Mesendoderm (in vitro differentiated cells): Measurements from ENCODE around the gene DDR1.
"Not testable (repeated sequence)": the region's sequence is repeated elsewhere in the genome, so short reads cannot be mapped to it uniquely, and the experiment has no call there.

ENCODE experiments used
- DNase-seq: peaks from one replicate; pipeline ENCODE4 v3.0.0; 2013
- H2AK5ac ChIP-seq: 2 replicates; pipeline ENCODE4 v1.6.1; 2013; ENCODE audit warnings: low read length, inconsistent platforms
- H2BK120ac ChIP-seq: 2 replicates; pipeline ENCODE4 v1.6.1; 2013; ENCODE audit warnings: low read depth, mild to moderate bottlenecking, low read length, moderate library complexity, mixed read lengths
- H2BK15ac ChIP-seq: replicated peaks from 2 replicates; pipeline ENCODE4 v1.6.1; 2013; ENCODE audit warnings: low read depth, mild to moderate bottlenecking, moderate library complexity
- H2BK5ac ChIP-seq: 2 replicates; pipeline ENCODE4 v1.6.1; 2013; ENCODE audit warnings: low read length, inconsistent platforms
- H3K18ac ChIP-seq: 2 replicates; pipeline ENCODE4 v1.6.1; 2013; ENCODE audit warnings: mild to moderate bottlenecking, low read length, mixed read lengths
- H3K23ac ChIP-seq: one replicate; pipeline ENCODE4 v1.6.1; 2013; ENCODE audit warnings: low read length
- H3K27ac ChIP-seq: 2 replicates; pipeline ENCODE4 v1.5.1; 2013; ENCODE audit warnings: low read depth, mild to moderate bottlenecking, inconsistent platforms, low read length, moderate library complexity
- H3K27me3 ChIP-seq: 2 replicates; pipeline ENCODE4 v1.6.1; 2013; ENCODE audit warnings: low read length, control low read depth, mild to moderate bottlenecking, inconsistent platforms; ENCODE audit not compliant: insufficient read depth, poor library complexity
- H3K36me3 ChIP-seq: 2 replicates; pipeline ENCODE4 v1.6.1; 2013; ENCODE audit warnings: low read length, inconsistent platforms; ENCODE audit not compliant: control insufficient read depth, insufficient read depth
- H3K4ac ChIP-seq: one replicate; pipeline ENCODE4 v1.6.1; 2013; ENCODE audit warnings: low read depth, mild to moderate bottlenecking, low read length, moderate library complexity
- H3K4me1 ChIP-seq: 2 replicates; pipeline ENCODE4 v1.6.1; 2013; ENCODE audit warnings: low read depth, low read length, inconsistent platforms; ENCODE audit not compliant: control insufficient read depth
- H3K4me2 ChIP-seq: 2 replicates; pipeline ENCODE4 v1.6.1; 2013; ENCODE audit warnings: low read length
- H3K4me3 ChIP-seq: 2 replicates; pipeline ENCODE4 v1.5.1; 2013; ENCODE audit warnings: mild to moderate bottlenecking, low read length
- H3K56ac ChIP-seq: one replicate; pipeline ENCODE4 v1.6.1; 2013; ENCODE audit warnings: low read length
- H3K79me1 ChIP-seq: 2 replicates; pipeline ENCODE4 v1.6.1; 2013; ENCODE audit warnings: low read length, inconsistent platforms
- H3K79me2 ChIP-seq: 2 replicates; pipeline ENCODE4 v1.6.1; 2013; ENCODE audit warnings: mild to moderate bottlenecking, low read length; ENCODE audit not compliant: control insufficient read depth, insufficient read depth
- H3K9ac ChIP-seq: 2 replicates; pipeline ENCODE4 v1.6.1; 2013; ENCODE audit warnings: low read length, inconsistent platforms
- H4K5ac ChIP-seq: one replicate; pipeline ENCODE4 v1.6.1; 2013; ENCODE audit warnings: low read length
- H4K8ac ChIP-seq: one replicate; pipeline ENCODE4 v1.6.1; 2013; ENCODE audit warnings: low read depth, mild to moderate bottlenecking, control low read depth, low read length, moderate library complexity
- WGBS: extraction: QIAGEN DNeasy Blood & Tissue Kit; methylation state at CpG from one replicate; pipeline ENCODE4 v1.1.7; 2013; ENCODE audit warnings: low lambda C conversion rate, missing lambda C conversion rate; ENCODE audit not compliant: insufficient coverage; ENCODE audit errors: extremely low coverage; 5-methylcytosine and 5-hydroxymethylcytosine counted together

Gene DDR1

GRCh38 chr6:30924040-30924627 lies 39.8 kb downstream of the DDR1 start:
- H4K5ac ChIP-seq, DNase-seq, H2BK5ac ChIP-seq, H3K4me2 ChIP-seq, H3K79me1 ChIP-seq, H2BK15ac ChIP-seq, H3K27me3 ChIP-seq, H3K4ac ChIP-seq, H3K56ac ChIP-seq, H3K27ac ChIP-seq, H3K79me2 ChIP-seq, H4K8ac ChIP-seq, H3K18ac ChIP-seq, H3K36me3 ChIP-seq, H3K9ac ChIP-seq, H3K4me3 ChIP-seq, H2AK5ac ChIP-seq, H3K23ac ChIP-seq, H3K4me1 ChIP-seq, H2BK120ac ChIP-seq: not testable (repeated sequence)
- no CpG with 5 or more reads among the region's 9 CpGs for WGBS

GRCh38 chr6:30926644-30927043 lies 42.3 kb downstream of the DDR1 start:
- Histone ChIP-seq H3K27ac (no peak overlapping the region), H3K56ac (no peak overlapping the region)

GRCh38 chr6:30927080-30927479 lies 42.8 kb downstream of the DDR1 start:
- H3K9ac ChIP-seq, H2AK5ac ChIP-seq, H3K36me3 ChIP-seq, H4K5ac ChIP-seq, H3K4me3 ChIP-seq, H2BK15ac ChIP-seq, H3K4me1 ChIP-seq, H3K27me3 ChIP-seq, H3K27ac ChIP-seq, H3K79me1 ChIP-seq, H3K23ac ChIP-seq, H2BK120ac ChIP-seq, H3K56ac ChIP-seq, H4K8ac ChIP-seq, H3K18ac ChIP-seq, DNase-seq, H2BK5ac ChIP-seq, H3K79me2 ChIP-seq, H3K4me2 ChIP-seq, H3K4ac ChIP-seq: not testable (repeated sequence)
- no CpG with 5 or more reads among the region's 3 CpGs for WGBS

More at GRCh38 chr6:30926644-30927043, 42.3 kb downstream of the DDR1 start:
- no peak overlapping the region for H3K18ac ChIP-seq
- H3K79me2 ChIP-seq = no peaks in the 10 kb centered on the region
- H2BK120ac ChIP-seq = no peak overlapping the region
- peaks cover 9% of the 10 kb centered on the region for H3K36me3 ChIP-seq
- no peak for DNase-seq
- H3K4ac ChIP-seq = no peak overlapping the region
- H4K5ac ChIP-seq = no peak overlapping the region
- H2AK5ac ChIP-seq = no peak overlapping the region
- H4K8ac ChIP-seq = no peak overlapping the region
- no peaks in the 10 kb centered on the region for H3K4me1 ChIP-seq
- H3K27me3 ChIP-seq = no peaks in the 10 kb centered on the region
- no CpG with 5 or more reads among the region's 4 CpGs for WGBS
- no peaks in the 10 kb centered on the region for H3K79me1 ChIP-seq
- no peak overlapping the region for H3K4me2 ChIP-seq
- no peak overlapping the region for H3K23ac ChIP-seq
- no peak overlapping the region for H3K4me3 ChIP-seq
- H3K9ac ChIP-seq = no peak overlapping the region
- no peak overlapping the region for H2BK15ac ChIP-seq
- H2BK5ac ChIP-seq = no peak overlapping the region

- Histone ChIP-seq H4K8ac (no peak overlapping the region), H3K27ac (no peak overlapping the region), H2BK5ac (no peak overlapping the region), H3K79me2 (no peaks in the 10 kb centered on the region), H3K4me3 (no peak overlapping the region), H3K4ac (no peak overlapping the region), H3K18ac (no peak overlapping the region), H2BK15ac (no peak overlapping the region), H3K36me3 (peaks cover 5% of the 10 kb centered on the region), H4K5ac (no peak overlapping the region), H3K4me2 (no peak overlapping the region), H3K27me3 (no peaks in the 10 kb centered on the region), H2AK5ac (no peak overlapping the region), H3K79me1 (no peaks in the 10 kb centered on the region), H2BK120ac (no peak overlapping the region), H3K56ac (no peak overlapping the region), H3K9ac (no peak overlapping the region), H3K4me1 (no peaks in the 10 kb centered on the region), H3K23ac (no peak overlapping the region)
- DNase-seq = no peak
- WGBS = no CpG with 5 or more reads among the region's 3 CpGs
Observed at GRCh38 chr6:30928677-30929076, 44.4 kb downstream of the DDR1 start.

GRCh38 chr6:30930506-30930905 lies 46.2 kb downstream of the DDR1 start:
- no peak overlapping the region for H2BK120ac ChIP-seq
- no peak overlapping the region for H2BK5ac ChIP-seq
- no peaks in the 10 kb centered on the region for H3K27me3 ChIP-seq
- no peak overlapping the region for H4K8ac ChIP-seq
- no peaks in the 10 kb centered on the region for H3K79me2 ChIP-seq
- H3K79me1 ChIP-seq = no peaks in the 10 kb centered on the region
- peaks cover 5% of the 10 kb centered on the region for H3K36me3 ChIP-seq
- DNase-seq = no peak
- no peak overlapping the region for H3K18ac ChIP-seq
- H3K4me1 ChIP-seq = no peaks in the 10 kb centered on the region
- WGBS = no CpG with 5 or more reads among the region's 4 CpGs
- H3K4ac ChIP-seq = no peak overlapping the region
- H3K4me2 ChIP-seq = no peak overlapping the region
- no peak overlapping the region for H4K5ac ChIP-seq
- H3K56ac ChIP-seq = no peak overlapping the region
- no peak overlapping the region for H3K9ac ChIP-seq
- H3K4me3 ChIP-seq = no peak overlapping the region
- H3K23ac ChIP-seq = no peak overlapping the region
- no peak overlapping the region for H2AK5ac ChIP-seq
- H2BK15ac ChIP-seq = no peak overlapping the region
- H3K27ac ChIP-seq = no peak overlapping the region

GRCh38 chr6:30931272-30931671 lies 47.0 kb downstream of the DDR1 start:
- Histone ChIP-seq H2AK5ac (no peak overlapping the region), H3K4me3 (no peak overlapping the region), H3K23ac (no peak overlapping the region), H3K9ac (no peak overlapping the region), H3K27me3 (no peaks in the 10 kb centered on the region), H4K8ac (no peak overlapping the region), H3K4me2 (no peak overlapping the region), H4K5ac (no peak overlapping the region), H2BK120ac (no peak overlapping the region), H3K56ac (no peak overlapping the region), H2BK15ac (no peak overlapping the region), H2BK5ac (no peak overlapping the region), H3K18ac (no peak overlapping the region), H3K4me1 (no peaks in the 10 kb centered on the region), H3K27ac (no peak overlapping the region), H3K79me2 (no peaks in the 10 kb centered on the region), H3K4ac (no peak overlapping the region), H3K79me1 (no peaks in the 10 kb centered on the region), H3K36me3 (peaks cover 3% of the 10 kb centered on the region)
- no CpG with 5 or more reads among the region's 8 CpGs for WGBS
- no peak for DNase-seq
